Progenitor cell of endocrine pancreas (in vitro differentiated cells): Measurements from ENCODE around the gene ELP5. TPM values are rescaled to one million over a fixed set of nuclear protein-coding genes. Genes with fewer than 3 reads are reported as not detected.

Experiments
- DNase-seq: peaks from one replicate; pipeline ENCODE4 v3.0.0; 2021; ENCODE audit warnings: low spot score; ENCODE audit not compliant: unreplicated experiment
- H3K27ac Mint-ChIP-seq: 2 replicates; pipeline ENCODE4 v1.8.0; 2021; ENCODE audit warnings: mild to moderate bottlenecking, moderate library complexity, mixed read lengths
- H3K27me3 Mint-ChIP-seq: 2 replicates; pipeline ENCODE4 v1.8.0; 2021; ENCODE audit warnings: mixed read lengths
- H3K36me3 Mint-ChIP-seq: 2 replicates; pipeline ENCODE4 v1.8.0; 2022; ENCODE audit warnings: mixed read lengths; ENCODE audit not compliant: insufficient read depth
- H3K4me1 Mint-ChIP-seq: 2 replicates; pipeline ENCODE4 v1.8.0; 2021; ENCODE audit warnings: low read depth, mixed read lengths
- H3K4me3 Mint-ChIP-seq: 2 replicates; pipeline ENCODE4 v1.8.0; 2021; ENCODE audit warnings: low read depth, mild to moderate bottlenecking, moderate library complexity, mixed read lengths
- H3K9me3 Mint-ChIP-seq: 2 replicates; pipeline ENCODE4 v1.8.0; 2021; ENCODE audit warnings: low read depth, mixed read lengths
- CTCF ChIP-seq: fragments of 200-600 bp; sonication (generic); IDR thresholded peaks from one replicate; pipeline ENCODE4 v1.5.0; 2021; ENCODE audit warnings: antibody characterized with exemption, mild to moderate bottlenecking; ENCODE audit not compliant: unreplicated experiment
- total RNA-seq: library from RNA; stranded (reverse); gene quantifications from 2 replicates; pipeline ENCODE4 v1.2.1, GENCODE V29; 2021

The ELP5 gene
- total RNA-seq, 1 donor from 2014 or later, result 45.0 TPM

DNA sequence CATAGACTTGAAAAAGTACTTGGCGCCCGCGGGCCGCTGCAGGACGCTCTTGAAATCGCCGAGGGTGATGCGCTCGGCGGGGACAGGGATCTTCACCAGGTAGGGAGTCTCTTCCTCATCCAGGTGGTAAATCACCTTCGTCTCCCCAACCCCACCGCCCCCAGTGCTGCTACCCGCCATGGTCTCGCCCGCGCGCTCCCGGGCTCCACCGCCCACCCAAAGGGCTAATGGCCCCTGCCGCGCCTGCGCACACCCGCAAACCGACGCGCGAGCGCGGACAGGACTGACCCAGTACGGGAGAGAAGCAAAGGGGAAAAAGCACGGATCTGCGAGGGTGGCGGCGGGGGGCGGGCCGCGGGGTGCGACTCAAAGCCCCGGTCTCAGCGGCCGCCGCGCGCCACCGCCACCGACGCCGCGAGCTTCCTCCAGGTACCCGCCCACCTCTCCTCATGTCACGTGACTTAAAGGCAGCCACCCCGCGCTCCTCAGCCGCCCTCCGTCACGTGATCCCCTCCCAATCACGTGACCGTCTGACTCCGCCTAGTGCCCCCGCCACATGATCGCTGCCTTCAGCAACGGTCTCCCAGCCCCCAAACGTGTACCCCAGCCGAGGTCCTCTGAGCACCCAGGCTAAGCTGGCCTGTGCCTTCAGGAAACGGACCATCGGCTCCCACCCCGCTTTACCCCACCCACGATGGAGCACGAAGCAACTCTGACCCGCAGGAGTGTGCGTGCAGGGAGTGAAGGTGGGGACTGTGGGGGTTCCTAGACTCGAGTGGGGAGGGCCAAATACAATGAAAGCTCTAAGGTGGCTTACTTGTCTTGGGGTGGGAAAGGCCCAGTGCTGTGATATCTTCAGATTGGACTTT lies 17.7 kb upstream of the ELP5 start, which contains the start of gene DVL2:
DVL2 (minus strand) TSS at position 435 of the 869 bp plus-strand sequence; CDS start at position 180, 255 bp downstream.
- H3K9me3 Mint-ChIP-seq, result no peaks in the 10 kb centered on the region
- H3K27me3 Mint-ChIP-seq, result no peaks in the 10 kb centered on the region
- no peak for TF ChIP-seq CTCF
- peaks cover 28% of the 10 kb centered on the region for H3K4me1 Mint-ChIP-seq
- H3K36me3 Mint-ChIP-seq, result peaks cover 14% of the 10 kb centered on the region
- peak within 1 kb of the TSS; percentile 98 for H3K27ac Mint-ChIP-seq
- DNase-seq, result peak; percentile 88
- peak within 1 kb of the TSS; percentile 94 for H3K4me3 Mint-ChIP-seq

DNA sequence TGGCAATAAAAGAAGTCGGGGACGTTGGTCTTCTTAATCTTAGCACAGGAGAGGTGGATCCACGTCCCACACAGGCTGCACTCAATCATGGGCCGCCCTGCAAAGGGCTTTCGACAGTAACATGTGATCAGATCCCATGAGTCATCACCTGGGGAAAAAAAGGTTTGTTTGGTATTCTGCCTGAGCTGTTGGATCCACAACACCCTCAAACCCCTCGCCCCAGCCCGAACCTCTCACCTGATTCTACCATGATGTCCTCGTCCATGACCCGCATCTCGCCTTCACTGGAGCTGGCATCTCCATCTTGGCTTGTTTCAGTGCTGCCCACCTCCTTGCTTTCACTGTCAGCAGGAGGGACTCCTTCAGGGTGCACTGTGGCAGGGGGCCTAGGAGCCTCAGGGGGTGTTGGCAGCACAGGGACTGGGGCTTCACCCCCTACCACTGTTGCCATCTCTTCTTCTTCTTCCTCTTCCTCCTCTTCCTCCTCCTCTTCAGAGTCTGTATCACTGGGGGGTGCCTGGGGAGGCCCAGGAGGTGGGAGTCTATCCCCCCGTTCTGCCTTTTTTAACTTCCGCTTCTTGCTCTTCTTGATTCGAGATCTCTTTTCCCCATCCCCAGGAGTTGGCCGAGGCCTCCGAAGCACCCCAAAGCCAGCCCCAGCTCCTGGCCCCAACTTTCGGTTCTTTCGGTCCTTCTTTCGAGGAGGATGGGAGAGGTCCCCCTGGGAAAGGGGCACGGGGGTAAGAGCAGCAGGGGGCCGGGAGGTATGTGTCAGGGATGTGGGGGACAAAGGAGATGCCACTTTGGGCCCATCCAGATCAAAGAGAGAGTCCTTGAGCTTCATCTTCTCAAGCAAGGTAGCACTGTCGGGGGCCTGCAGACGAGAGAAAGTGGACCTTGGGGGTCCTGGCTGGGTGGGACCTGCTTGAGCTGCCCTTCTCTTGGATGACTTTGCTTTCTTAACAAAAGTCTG lies 16.0 kb upstream of the ELP5 start:
- DNase-seq, result no peak
- H3K27ac Mint-ChIP-seq, result peak overlapping the region; percentile 89

DNA sequence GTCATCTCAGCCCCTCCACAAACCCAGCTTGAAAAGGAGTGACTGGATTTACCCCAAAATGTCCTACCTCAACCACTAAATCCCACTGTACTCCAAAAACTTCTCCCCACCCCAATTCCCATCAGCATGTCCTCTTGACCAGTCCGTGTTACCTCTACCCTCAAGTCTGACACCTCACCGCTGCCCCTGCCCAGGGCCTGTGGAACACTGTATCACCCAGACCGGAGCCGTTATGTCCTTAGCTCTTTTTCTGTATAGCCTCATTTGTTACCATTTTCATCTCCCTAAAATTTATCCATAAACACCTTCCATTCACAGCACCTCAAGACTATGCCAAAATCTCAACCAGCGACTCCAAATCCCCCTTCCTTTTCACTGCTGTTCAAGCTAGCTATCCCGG lies 15.2 kb upstream of the ELP5 start:
- H3K27me3 Mint-ChIP-seq, result no peaks in the 10 kb centered on the region
- H3K9me3 Mint-ChIP-seq, result no peaks in the 10 kb centered on the region
- H3K27ac Mint-ChIP-seq, result peak overlapping the region; percentile 89
- peaks cover 20% of the 10 kb centered on the region for H3K36me3 Mint-ChIP-seq
- peaks cover 47% of the 10 kb centered on the region for H3K4me1 Mint-ChIP-seq
- peak overlapping the region; percentile 97 for H3K4me3 Mint-ChIP-seq
- DNase-seq, result no peak
- no peak for TF ChIP-seq CTCF

More for the DNA sequence above, 16.0 kb upstream of the ELP5 start:
- TF ChIP-seq CTCF, result no peak
- H3K4me1 Mint-ChIP-seq, result peaks cover 41% of the 10 kb centered on the region
- no peaks in the 10 kb centered on the region for H3K27me3 Mint-ChIP-seq
- peak overlapping the region; percentile 94 for H3K4me3 Mint-ChIP-seq
- peaks cover 16% of the 10 kb centered on the region for H3K36me3 Mint-ChIP-seq
- H3K9me3 Mint-ChIP-seq, result no peaks in the 10 kb centered on the region

GRCh38 chr17:7237266-7237760 lies 14.7 kb upstream of the ELP5 start:
- H3K9me3 Mint-ChIP-seq, result no peaks in the 10 kb centered on the region
- H3K36me3 Mint-ChIP-seq, result peaks cover 17% of the 10 kb centered on the region
- DNase-seq, result no peak
- H3K4me1 Mint-ChIP-seq, result peaks cover 42% of the 10 kb centered on the region
- no peak for TF ChIP-seq CTCF
- peak overlapping the region; percentile 97 for H3K4me3 Mint-ChIP-seq
- no peaks in the 10 kb centered on the region for H3K27me3 Mint-ChIP-seq
- peak overlapping the region; percentile 89 for H3K27ac Mint-ChIP-seq
